NCI-H1694 (cell line): ENCODE results near the gene HSPH1.

Experiments
- DNase-seq: peaks from one replicate; lab custom pipeline; 2025; lab: John Stamatoyannopoulos, UW

Gene HSPH1

GRCh38 chr13:31096654-31097302 is 64.9 kb downstream of the HSPH1 start:
- no peak for DNase-seq

- no peak for DNase-seq
Observed at GRCh38 chr13:31094331-31095015, 67.2 kb downstream of the HSPH1 start.

DNA sequence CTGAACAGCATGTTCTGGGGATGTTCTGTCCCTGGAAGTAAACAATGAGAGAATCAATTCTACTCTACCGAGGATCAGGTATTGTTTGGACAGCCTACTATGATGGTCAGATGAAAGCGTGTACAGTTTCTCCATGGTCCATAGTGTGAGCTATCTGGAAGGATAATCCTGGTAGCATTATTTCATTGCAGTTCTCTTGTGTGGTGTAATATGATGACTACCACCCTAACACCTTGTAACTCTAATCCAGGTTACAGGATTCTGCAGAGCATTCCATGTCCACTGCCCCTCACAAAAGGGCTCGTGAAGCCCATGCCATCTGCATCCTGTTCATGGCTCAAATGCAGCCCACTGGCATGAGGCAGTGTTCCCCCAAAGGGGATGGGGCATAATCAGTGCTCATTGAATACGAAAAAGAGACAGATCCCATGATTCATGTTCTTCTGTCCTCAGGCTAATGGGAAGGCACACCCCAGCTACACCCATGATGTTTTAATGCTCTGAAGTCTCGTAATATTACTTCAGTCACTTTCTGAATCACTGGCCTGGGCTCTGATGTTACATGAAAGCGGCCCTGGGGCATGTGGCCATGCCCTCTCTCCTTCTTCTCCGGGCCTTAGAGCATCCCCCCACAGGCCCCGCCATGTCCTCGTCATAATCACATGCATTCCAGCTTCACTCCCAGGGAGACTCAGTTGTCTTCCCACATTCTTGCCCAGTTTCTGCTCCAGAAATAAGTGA is 68.4 kb downstream of the HSPH1 start:
- DNase-seq = no peak

DNA sequence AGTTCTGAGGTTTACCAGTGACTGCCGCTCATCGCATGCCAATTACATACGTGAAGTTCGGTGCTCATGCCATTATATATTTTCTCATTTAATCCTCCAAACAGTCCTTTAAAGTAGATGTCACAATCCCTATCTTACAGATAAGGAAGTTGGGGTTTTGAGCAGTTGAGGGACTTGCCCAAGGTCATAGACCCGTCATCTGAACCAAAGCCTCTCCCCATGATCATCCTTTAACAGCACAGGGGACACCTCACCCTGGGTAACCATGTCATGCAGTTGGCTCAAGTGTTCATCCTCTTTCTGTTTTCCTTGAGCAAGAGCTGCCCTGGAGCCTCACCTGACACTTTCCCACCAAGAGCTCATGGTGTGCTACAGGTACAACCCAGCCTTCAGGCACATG is 69.1 kb downstream of the HSPH1 start:
- DNase-seq = no peak

GRCh38 chr13:31090961-31091624 is 70.6 kb downstream of the HSPH1 start:
- no peak for DNase-seq

DNA sequence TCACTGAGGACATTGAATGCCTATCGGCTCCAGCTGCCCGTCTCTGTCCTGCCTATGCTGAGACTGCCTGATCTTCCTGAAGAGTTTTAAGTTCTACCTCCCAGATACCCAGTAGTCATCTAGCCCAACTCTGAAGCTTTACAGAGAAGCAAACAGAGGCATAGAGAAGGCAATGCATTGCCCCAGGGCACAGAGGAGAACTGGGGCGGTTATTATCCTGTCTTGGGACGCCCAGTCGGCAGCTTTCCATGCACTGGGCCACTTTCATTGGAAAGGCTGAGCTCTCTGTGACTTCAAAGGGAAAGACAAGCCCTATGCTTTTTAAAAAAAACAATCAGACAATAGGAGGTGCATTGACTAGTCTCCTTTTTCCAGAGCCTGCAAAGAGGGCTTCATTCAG is 71.6 kb downstream of the HSPH1 start:
- no peak for DNase-seq

GRCh38 chr13:31089649-31090048 is 72.1 kb downstream of the HSPH1 start:
- DNase-seq = no peak

GRCh38 chr13:31088826-31089420 is 72.8 kb downstream of the HSPH1 start:
- no peak for DNase-seq
